Measurements from ENCODE around the gene CHKA.
"Not testable (repeated sequence)": the region's sequence is repeated elsewhere in the genome, so short reads cannot be mapped to it uniquely, and the experiment has no call there.

Gene CHKA

GRCh38 chr11:68115285-68115684, 5.9 kb downstream of the CHKA start:
- no peak for DNase-seq

GRCh38 chr11:68113986-68114385, 7.2 kb downstream of the CHKA start:
- DNase-seq, result no peak

GRCh38 chr11:68107689-68108088, 13.5 kb downstream of the CHKA start:
- no peak for DNase-seq

- no peak for DNase-seq
These were observed 14.8 kb downstream of the CHKA start for GRCh38 chr11:68106165-68106940.

GRCh38 chr11:68099474-68100405, 21.4 kb downstream of the CHKA start:
- DNase-seq, result no peak

- DNase-seq, result no peak
These were observed 22.1 kb downstream of the CHKA start for GRCh38 chr11:68099057-68099456.

- no peak for DNase-seq
These were observed 24.2 kb downstream of the CHKA start for GRCh38 chr11:68096962-68097361.

- no peak for DNase-seq
These were observed 27.6 kb downstream of the CHKA start for GRCh38 chr11:68093565-68093964.

GRCh38 chr11:68092946-68093345, 28.2 kb downstream of the CHKA start:
- not testable (repeated sequence) for DNase-seq

GRCh38 chr11:68092411-68092810, 28.8 kb downstream of the CHKA start:
- DNase-seq, result no peak

- no peak for DNase-seq
These were observed 30.5 kb downstream of the CHKA start for GRCh38 chr11:68090706-68091105.

- no peak for DNase-seq
These were observed 30.9 kb downstream of the CHKA start for GRCh38 chr11:68090287-68090686.

GRCh38 chr11:68089679-68090078, 31.5 kb downstream of the CHKA start:
- no peak for DNase-seq

GRCh38 chr11:68083517-68083916, 37.7 kb downstream of the CHKA start:
- DNase-seq, result no peak

- no peak for DNase-seq
These were observed 38.7 kb downstream of the CHKA start for GRCh38 chr11:68082481-68082880.

- DNase-seq, result no peak
These were observed 39.5 kb downstream of the CHKA start for GRCh38 chr11:68081691-68082090.

- DNase-seq, result no peak
These were observed 40.3 kb downstream of the CHKA start for GRCh38 chr11:68080860-68081259.

- no peak for DNase-seq
These were observed 43.3 kb downstream of the CHKA start for GRCh38 chr11:68077617-68078582.

- no peak for DNase-seq
These were observed 44.7 kb downstream of the CHKA start for GRCh38 chr11:68076371-68077042.

- no peak for DNase-seq
These were observed 46.4 kb downstream of the CHKA start for GRCh38 chr11:68074584-68075352.

- DNase-seq, result no peak
These were observed 49.7 kb downstream of the CHKA start for GRCh38 chr11:68071281-68072048.

Data from NCI-H2171 (cell line).